NCI-H2171 treated with DMSO at 0.1 percent for 48 hours (cell line): ENCODE data around the gene PRKCA.
A peak's percentile ranks its signal among the peaks of the same experiment; 100 is the strongest.

Source experiments
- DNase-seq: peaks from one replicate; lab custom pipeline; 2025; lab: John Stamatoyannopoulos, UW

Gene PRKCA

GRCh38 chr17:66518677-66519076, 216.3 kb downstream of the PRKCA start:
- DNase-seq: no peak

- no peak for DNase-seq
Observed at GRCh38 chr17:66519154-66519553, 216.7 kb downstream of the PRKCA start.

GRCh38 chr17:66520999-66521398, 218.6 kb downstream of the PRKCA start:
- no peak for DNase-seq

GRCh38 chr17:66522591-66523272, 220.3 kb downstream of the PRKCA start:
- no peak for DNase-seq

- no peak for DNase-seq
Observed at GRCh38 chr17:66523378-66524200, 221.2 kb downstream of the PRKCA start.

- no peak for DNase-seq
Observed at GRCh38 chr17:66524877-66525276, 222.5 kb downstream of the PRKCA start.

GRCh38 chr17:66525338-66525737, 222.9 kb downstream of the PRKCA start:
- no peak for DNase-seq

- no peak for DNase-seq
Observed at GRCh38 chr17:66526827-66527226, 224.4 kb downstream of the PRKCA start.

- no peak for DNase-seq
Observed at GRCh38 chr17:66527335-66527734, 224.9 kb downstream of the PRKCA start.

- peak; percentile 36 for DNase-seq
Observed at GRCh38 chr17:66531851-66532295, 229.5 kb downstream of the PRKCA start.

- no peak for DNase-seq
Observed at GRCh38 chr17:66533572-66533971, 231.2 kb downstream of the PRKCA start.

- no peak for DNase-seq
Observed at GRCh38 chr17:66533986-66534385, 231.6 kb downstream of the PRKCA start.

GRCh38 chr17:66535611-66536010, 233.2 kb downstream of the PRKCA start:
- no peak for DNase-seq

- no peak for DNase-seq
Observed at GRCh38 chr17:66537502-66537901, 235.1 kb downstream of the PRKCA start.

- no peak for DNase-seq
Observed at GRCh38 chr17:66538776-66539175, 236.4 kb downstream of the PRKCA start.

GRCh38 chr17:66540131-66540781, 237.8 kb downstream of the PRKCA start:
- no peak for DNase-seq

GRCh38 chr17:66541461-66542128, 239.2 kb downstream of the PRKCA start:
- DNase-seq: no peak

- DNase-seq: no peak
Observed at GRCh38 chr17:66542129-66542966, 239.9 kb downstream of the PRKCA start.

GRCh38 chr17:66542967-66543520, 240.6 kb downstream of the PRKCA start:
- no peak for DNase-seq

- no peak for DNase-seq
Observed at GRCh38 chr17:66543526-66543925, 241.1 kb downstream of the PRKCA start.

GRCh38 chr17:66545918-66546317, 243.5 kb downstream of the PRKCA start:
- no peak for DNase-seq
